Right forelimb (tissue), 1 donor: ENCODE results near the gene HLA-DQA1.
"Not testable (repeated sequence)": the region's sequence is repeated elsewhere in the genome, so short reads cannot be mapped to it uniquely, and the experiment has no call there.

Experiments used
- DNase-seq: peaks from one replicate; pipeline ENCODE4 v3.0.0-alpha.2; 2018

Gene HLA-DQA1

DNA sequence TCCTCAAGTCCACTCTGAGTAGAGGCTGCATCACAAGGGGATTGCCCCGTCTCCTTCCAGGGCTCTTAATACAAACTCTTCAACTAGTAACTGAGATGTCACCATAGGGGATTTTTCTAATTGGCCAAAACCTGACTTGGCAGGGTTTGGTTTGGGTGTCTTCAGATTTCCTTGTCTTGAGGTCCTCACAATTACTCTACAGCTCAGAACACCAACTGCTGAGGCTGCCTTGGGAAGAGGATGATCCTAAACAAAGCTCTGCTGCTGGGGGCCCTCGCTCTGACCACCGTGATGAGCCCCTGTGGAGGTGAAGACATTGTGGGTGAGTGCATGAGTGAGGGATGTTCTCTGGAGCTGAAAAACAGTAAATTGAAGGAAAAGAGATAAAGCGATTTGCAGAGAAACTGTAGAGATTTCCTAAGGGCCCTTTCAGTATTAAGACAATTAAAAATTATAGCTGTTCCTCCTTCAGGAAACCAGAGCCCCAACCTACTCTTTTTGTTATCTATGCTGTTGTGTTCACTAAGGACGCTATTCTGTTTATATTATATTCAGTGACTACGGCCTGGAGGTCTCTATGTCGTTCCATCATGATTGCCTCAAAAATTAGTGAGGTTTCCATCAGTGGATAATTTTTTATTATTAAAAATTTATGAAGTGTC, at the start of gene HLA-DQA1:
HLA-DQA1 (plus strand) TSS at position 188 of the 662 bp plus-strand sequence; CDS start at position 241, 53 bp downstream.
- no peak for DNase-seq

DNA sequence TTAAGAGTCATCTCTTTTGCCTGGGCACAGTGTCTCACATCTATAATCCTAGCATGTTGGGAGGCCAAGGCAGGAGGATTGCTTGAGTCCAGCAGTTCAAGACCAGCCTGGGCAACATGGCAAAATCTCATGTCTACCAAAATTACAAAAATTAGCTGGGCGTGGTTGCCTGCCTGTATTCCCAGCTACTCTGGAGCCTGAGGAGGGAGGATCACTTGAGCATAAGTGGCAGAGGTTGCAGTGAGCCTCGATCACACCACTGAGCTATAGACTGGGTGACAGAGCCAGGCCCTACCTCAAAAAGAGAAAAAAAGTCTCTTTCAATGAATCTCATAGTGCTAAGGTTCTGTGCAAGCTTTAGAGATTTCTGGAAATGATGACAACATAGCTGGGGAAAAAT, 49.0 kb upstream of the HLA-DQA1 start:
- no peak for DNase-seq

DNA sequence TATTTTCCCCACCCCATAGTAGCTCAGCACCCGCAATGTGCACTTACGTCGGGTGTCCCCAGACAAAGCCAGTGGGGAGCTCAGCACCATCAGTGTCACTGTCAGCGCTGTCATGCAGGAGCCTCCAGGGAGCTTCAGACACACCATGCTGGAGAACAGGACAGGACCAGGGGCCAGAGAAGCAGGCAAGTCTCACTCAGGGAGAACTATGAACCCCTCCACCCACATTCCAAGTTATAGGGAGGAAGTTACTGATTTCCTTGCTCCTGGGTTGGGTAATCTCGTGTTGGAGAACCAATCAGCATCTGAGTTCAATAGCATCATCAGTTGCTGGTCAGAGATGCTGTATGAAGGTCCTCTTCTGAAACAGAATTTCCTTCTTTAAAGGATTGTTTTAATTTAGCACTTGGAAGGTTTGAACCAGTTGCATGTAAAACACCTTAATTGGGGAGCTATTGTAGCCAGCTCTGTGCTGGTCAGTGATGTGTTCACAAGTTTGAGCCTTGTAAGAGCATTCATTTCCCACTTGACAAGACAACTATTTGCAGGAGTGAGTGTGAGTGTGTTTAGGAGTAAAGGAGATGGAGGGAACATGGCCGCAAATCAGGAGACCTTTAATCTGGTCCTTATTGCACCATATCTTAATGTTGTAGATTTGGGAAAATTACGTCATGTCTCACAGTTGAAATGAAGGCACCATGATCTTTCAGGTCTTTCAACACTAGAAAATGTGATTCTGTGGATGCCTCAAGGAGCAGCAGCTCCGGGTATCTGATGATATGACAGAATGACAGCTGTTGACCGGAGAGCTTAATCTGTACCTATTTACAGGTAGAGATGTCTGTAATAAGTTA, 47.4 kb upstream of the HLA-DQA1 start, which contains the start of gene HLA-DRB1:
HLA-DRB1 (minus strand) TSS at position 253 of the 854 bp plus-strand sequence; CDS start at position 147, 106 bp downstream.
- no peak for DNase-seq

GRCh38 chr6:32590713-32591112, 46.5 kb upstream of the HLA-DQA1 start:
- not testable (repeated sequence) for DNase-seq

DNA sequence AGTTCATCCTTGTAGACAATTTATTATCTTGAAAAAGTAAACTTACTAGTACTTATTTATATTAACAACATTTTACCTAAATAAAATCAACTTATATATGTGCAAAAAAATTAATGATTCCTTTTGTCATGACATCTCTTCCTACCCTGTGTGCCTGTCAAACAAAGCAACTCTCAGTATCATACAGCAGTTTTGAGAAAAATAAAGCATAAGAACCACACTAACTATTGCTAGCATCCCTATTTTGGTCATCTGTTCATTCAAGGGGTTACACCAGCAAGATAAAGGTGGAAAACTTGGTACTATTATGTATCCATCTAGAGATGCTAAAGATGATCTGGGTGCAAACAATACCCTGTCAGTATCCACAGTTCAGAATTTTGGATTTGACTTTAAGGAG, 40.2 kb upstream of the HLA-DQA1 start:
- DNase-seq = no peak

DNA sequence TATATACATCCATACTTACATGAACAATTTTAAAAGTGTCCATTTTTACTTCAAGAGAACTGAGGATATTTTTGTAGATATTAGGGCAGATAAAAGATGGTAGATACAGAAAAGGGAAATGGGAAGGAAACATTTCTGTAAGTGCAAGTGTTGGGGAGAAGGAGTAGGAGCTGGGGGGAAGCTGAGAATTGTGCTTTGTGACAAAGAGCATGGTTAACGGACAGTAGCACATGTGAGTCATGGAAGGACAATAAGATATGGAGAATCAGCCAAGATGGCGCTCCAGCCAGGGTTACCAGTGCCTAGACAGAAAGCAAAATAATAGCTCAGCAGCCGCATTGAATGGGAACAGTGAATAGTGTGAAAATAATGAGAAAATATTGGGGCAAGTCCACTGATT, 34.8 kb upstream of the HLA-DQA1 start:
- no peak for DNase-seq

GRCh38 chr6:32603222-32603621, 34.0 kb upstream of the HLA-DQA1 start:
- no peak for DNase-seq

- DNase-seq = no peak
Measured at GRCh38 chr6:32603888-32604287, 33.3 kb upstream of the HLA-DQA1 start.

- no peak for DNase-seq
Measured at GRCh38 chr6:32604434-32604877, 32.8 kb upstream of the HLA-DQA1 start.

DNA sequence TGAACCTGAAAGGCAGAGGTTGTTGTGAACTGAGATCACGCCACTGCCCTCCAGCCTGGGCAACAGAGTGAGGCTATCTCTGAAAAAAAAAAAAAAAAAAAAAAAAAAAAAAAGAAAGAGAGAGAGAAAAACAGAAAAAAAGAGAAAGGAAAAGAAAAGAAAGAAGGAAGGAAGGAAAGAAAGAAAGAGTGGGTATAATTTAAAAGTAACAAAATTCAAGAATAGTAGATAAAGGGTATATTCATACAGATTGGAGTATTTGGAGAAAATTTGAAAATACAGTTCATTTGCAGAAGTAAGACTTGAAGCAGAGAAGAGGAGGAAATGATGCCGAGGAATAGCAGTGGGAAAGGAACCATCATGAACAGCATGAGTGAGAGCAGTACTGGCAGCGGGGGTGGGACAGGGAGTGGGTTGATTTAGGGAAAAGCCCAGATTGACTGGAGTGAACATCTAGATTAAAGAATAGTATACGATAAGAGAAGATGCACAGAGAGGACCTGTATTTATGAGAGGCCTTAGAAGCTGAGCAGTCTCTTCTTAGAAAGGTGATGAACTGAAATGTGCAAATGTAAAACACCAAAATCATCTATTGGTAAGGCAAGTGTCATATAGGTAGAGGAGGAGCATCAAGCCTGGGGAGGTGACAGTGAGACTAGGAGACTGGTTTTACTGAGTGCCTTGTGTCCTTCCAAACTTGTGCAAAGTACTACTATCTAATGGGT, 29.8 kb upstream of the HLA-DQA1 start:
- DNase-seq = no peak

GRCh38 chr6:32607988-32608298, 29.3 kb upstream of the HLA-DQA1 start:
- DNase-seq = no peak

GRCh38 chr6:32608362-32608761, 28.8 kb upstream of the HLA-DQA1 start:
- DNase-seq = no peak

- no peak for DNase-seq
Measured at GRCh38 chr6:32609391-32609730, 27.8 kb upstream of the HLA-DQA1 start.

DNA sequence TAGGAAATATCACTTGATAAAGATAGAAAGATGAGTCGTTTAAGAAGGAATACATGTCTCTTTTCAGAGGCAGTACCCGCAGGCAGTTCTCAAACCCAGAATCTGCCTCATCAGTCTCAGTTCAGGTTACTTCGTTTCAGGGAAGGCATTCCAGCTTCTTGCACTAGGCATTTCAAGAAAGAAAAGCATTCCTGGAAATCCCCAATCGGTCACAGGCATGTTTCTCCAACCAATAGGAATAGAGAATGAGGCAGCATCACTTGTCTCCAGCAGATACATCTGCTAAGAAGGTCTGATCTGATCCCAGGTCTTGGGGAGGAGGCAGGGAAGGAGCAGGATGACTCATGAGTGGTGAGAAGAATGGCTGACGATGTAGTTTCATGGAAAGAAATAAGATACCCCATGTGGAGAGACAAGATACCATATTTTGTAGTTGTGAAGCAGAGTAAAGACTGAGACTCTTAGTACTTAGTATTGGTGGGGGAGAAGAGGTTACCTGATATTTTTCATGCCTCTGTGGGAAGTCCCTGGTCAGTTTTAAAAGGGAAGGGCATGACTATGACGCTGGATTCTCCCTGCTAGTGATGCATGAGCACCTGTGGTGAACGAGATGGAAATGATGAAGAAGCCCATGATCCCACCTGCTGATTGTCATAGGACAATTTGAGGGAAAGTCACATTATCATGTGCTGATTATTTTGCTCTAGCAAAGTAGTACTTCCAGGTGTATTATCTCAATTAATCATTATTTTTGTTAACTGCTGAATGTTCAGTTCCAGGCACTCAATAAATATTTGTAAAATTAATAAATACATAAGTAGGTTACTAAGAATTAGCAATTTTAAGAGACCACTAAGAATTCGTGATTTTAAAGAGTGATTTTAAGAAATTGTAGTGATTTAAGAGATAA, 27.2 kb upstream of the HLA-DQA1 start:
- DNase-seq = peak; percentile 45

DNA sequence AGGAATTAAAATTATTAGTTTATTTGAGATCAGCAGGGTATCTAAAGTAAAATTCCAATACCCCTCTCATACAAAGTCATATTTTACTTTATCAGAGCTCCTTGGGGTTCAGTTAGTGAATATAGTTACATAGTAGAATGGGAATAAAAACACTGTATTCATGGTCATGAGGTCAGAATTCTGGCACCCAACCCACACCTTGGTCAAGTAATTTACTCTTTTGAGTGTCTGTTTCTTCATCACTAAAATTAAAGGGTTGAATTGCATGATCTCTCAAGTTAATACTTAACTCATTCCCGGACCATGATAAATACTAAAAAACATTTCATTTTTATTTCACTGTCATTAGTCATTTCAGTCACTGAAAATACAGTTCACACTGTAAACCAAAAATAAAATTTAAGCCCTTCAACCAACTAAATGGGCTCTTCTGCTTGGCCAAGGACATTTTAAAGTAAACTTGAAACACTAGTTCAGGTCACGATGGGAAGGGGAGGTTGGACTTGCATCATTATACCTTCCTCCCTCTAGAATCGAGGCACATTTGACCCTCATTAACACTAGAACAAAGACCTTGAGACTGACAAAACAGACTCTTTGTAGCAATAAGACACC, 26.4 kb upstream of the HLA-DQA1 start:
- no peak for DNase-seq

DNA sequence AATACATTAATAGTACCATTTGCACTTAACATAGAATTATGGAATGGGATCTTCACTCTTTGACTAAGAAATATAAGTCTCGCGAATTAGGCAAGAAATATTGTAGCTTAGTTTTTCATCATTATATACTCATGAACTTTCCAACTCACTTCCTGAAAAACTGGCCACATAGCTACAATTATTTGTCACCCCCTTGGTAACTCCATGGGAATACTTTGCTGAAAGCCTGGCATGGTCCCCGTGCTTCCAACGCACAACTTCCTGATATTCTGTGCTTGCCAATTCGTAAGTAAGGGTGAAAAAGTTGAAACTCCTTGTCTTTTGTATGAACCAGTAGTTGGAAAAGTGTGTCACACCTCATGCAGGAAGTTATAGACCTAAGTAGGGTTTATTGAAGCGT, 23.7 kb upstream of the HLA-DQA1 start:
- DNase-seq = no peak

GRCh38 chr6:32614366-32615081, 22.7 kb upstream of the HLA-DQA1 start:
- DNase-seq = no peak

DNA sequence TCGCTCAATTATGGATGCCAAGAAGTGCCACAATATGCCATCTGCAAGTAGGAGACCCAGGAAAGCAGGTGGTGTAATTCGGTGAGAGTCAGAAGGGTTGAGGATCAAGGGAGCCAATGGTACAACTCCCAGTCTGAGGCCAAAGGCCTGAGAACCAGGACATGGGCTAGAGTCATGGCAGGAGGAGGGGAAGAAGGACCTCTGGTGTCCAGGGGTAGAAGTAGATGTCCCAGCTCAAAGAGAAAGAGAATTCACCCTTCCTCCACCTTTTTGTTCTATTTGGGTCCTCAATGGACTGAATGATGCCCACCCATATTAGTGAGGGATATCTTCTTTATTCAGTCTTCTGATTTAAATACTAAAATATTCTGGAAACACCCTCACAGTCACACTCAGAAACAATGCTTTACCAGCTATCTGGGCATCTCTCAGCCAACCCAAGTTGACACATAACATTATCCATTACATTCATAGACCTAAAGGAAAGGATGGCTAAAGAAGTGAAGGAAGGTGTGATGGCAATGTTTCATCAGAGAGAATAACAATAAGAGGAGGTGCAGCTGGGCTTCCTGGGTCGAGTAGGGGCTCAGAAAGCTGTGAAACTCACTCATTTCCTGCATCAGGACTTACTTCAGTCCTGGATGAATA, 21.2 kb upstream of the HLA-DQA1 start:
- no peak for DNase-seq

DNA sequence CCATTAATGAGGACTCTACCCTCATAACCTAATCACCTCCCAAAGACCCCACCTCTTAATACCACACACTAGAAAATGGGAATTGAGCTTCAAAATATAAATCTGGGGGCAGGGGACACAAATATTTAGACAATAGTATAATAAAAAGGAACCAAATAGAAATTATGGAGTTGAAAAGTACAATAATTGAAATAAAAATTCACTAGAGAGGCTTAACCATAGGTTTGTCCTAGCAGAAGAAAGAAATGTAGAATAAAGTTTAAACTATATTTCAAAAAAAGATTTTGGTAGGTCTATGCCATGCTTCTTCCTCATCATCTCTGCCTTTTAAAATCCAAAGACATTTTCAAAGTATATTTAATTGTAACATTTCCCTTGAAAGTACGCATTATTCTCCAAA, 19.5 kb upstream of the HLA-DQA1 start:
- no peak for DNase-seq

DNA sequence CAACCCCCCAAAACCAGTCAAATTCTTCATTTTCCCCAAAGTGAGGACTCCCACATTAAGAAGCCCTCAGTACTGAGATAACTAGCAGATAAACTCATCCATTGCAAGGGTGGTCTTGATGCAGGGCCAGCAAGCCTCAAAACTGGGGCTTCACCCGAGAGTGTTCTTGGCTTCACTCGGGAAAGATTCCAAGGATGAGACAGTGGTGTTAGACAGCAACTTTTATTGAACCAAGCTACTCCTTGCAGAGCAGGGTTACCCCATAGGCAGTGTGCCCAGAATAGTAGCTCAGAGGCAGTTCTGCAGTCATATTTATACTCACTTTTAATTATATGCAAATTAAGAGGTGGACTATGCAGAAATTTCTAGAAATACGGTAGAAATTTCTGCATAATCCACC, 15.8 kb upstream of the HLA-DQA1 start:
- DNase-seq = no peak
